Suprapubic skin (tissue), 4 donors: ENCODE data around the gene PPCS. TPM values are rescaled to one million over a fixed set of nuclear protein-coding genes. Genes with fewer than 3 reads are reported as not detected.
"Not testable (repeated sequence)": the region's sequence is repeated elsewhere in the genome, so short reads cannot be mapped to it uniquely, and the experiment has no call there.

Experiments used
- DNase-seq, 2 donors: peaks; one replicate each; pipeline ENCODE4 v3.0.0-alpha.2; 2019; ENCODE audit warnings: low spot score in 2 of 2
- H3K27ac ChIP-seq: fragments of 200-600 bp; sonication (generic); one replicate; pipeline ENCODE4 v1.5.1; 2019
- H3K27me3 ChIP-seq: fragments of 200-600 bp; sonication (generic); one replicate; pipeline ENCODE4 v1.5.1; 2019
- H3K36me3 ChIP-seq: fragments of 200-600 bp; sonication (generic); one replicate; pipeline ENCODE4 v1.5.1; 2019
- H3K4me1 ChIP-seq: fragments of 200-600 bp; sonication (generic); one replicate; pipeline ENCODE4 v1.5.1; 2019
- H3K4me3 ChIP-seq: fragments of 200-600 bp; sonication (generic); one replicate; pipeline ENCODE4 v1.5.1; 2019; ENCODE audit warnings: mild to moderate bottlenecking
- H3K9me3 ChIP-seq: fragments of 200-600 bp; sonication (generic); one replicate; pipeline ENCODE4 v1.5.1; 2019
- CTCF ChIP-seq, 2 donors: fragments of 200-600 bp in 1 of 2; fragments of 450-650 bp in 1 of 2; sonication (generic) in 1 of 2; IDR thresholded peaks; one replicate each; pipeline ENCODE4 v1.5.1; 2016 to 2019; ENCODE audit warnings: antibody characterized with exemption in 2 of 2, mild to moderate bottlenecking in 1 of 2, moderate library complexity in 1 of 2
- EP300 ChIP-seq: sonication (generic); formaldehyde crosslinking; IDR thresholded peaks from one replicate; pipeline ENCODE4 v1.6.1; 2017; ENCODE audit warnings: antibody characterized with exemption
- POLR2A ChIP-seq, 2 donors: fragments of 450-650 bp; IDR thresholded peaks; one replicate each; pipeline ENCODE4 v1.6.1; 2017; ENCODE audit warnings: antibody characterized with exemption in 2 of 2, mild to moderate bottlenecking in 2 of 2, moderate library complexity in 2 of 2
- POLR2AphosphoS5 ChIP-seq, 3 donors: sonication (generic); formaldehyde crosslinking; IDR thresholded peaks; one replicate each; pipeline ENCODE4 v1.6.1; 2017; ENCODE audit warnings: antibody characterized with exemption in 3 of 3
- WGBS: methylation state at CpG from one replicate; pipeline ENCODE4 v1.1.5; 2018; 5-methylcytosine and 5-hydroxymethylcytosine counted together
- total RNA-seq, 4 donors: library from RNA; depleted of rRNA; stranded (reverse); fragments of >200 nt; gene quantifications; one replicate each; pipeline ENCODE4 v1.1.0, GENCODE V29; 2016

Gene PPCS
- total RNA-seq, 4 donors from 2014 or later, result 50.1 to 115 (median 57.2) TPM

GRCh38 chr1:42484382-42484781 lies 28.0 kb downstream of the PPCS start:
- no peak overlapping the region for H3K27ac ChIP-seq
- DNase-seq, result no peak
- H3K27me3 ChIP-seq, result no peaks in the 10 kb centered on the region
- H3K4me3 ChIP-seq, result no peak overlapping the region
- no peaks in the 10 kb centered on the region for H3K4me1 ChIP-seq
- no peaks in the 10 kb centered on the region for H3K9me3 ChIP-seq
- TF ChIP-seq POLR2AphosphoS5 (IDR thresholded peaks at IDR 0.05), result no peak
- TF ChIP-seq CTCF (IDR thresholded peaks at IDR 0.05), result no peak
- no peak for TF ChIP-seq POLR2A (IDR thresholded peaks at IDR 0.05)
- TF ChIP-seq EP300, result no peak
- 73% methylated on average over 2 of the region's 2 CpGs for WGBS
- peaks cover 14% of the 10 kb centered on the region for H3K36me3 ChIP-seq

- Histone ChIP-seq H3K4me3 (no peak overlapping the region), H3K4me1 (no peaks in the 10 kb centered on the region), H3K27me3 (no peaks in the 10 kb centered on the region), H3K9me3 (no peaks in the 10 kb centered on the region), H3K27ac (no peak overlapping the region), H3K36me3 (no peaks in the 10 kb centered on the region)
- DNase-seq, result no peak
- 96% methylated on average over 3 of the region's 3 CpGs for WGBS
- TF ChIP-seq EP300 (no peak), POLR2AphosphoS5 (IDR thresholded peaks at IDR 0.05) (no peak), POLR2A (IDR thresholded peaks at IDR 0.05) (no peak), CTCF (IDR thresholded peaks at IDR 0.05) (no peak)
Measured at GRCh38 chr1:42490237-42490636, 33.9 kb downstream of the PPCS start.

- H3K4me3 ChIP-seq, H3K27ac ChIP-seq, DNase-seq, H3K27me3 ChIP-seq, H3K4me1 ChIP-seq: not testable (repeated sequence)
- 92% methylated on average over 11 of the region's 11 CpGs for WGBS
- Histone ChIP-seq H3K9me3 (peaks cover 14% of the 10 kb centered on the region), H3K36me3 (peaks cover 20% of the 10 kb centered on the region)
Measured at GRCh38 chr1:42502031-42502430, 45.7 kb downstream of the PPCS start.

- DNase-seq, result no peak
- WGBS, result 96% methylated on average over 2 of the region's 2 CpGs
- H3K27ac ChIP-seq, result no peak overlapping the region
- H3K4me1 ChIP-seq, result no peaks in the 10 kb centered on the region
- H3K27me3 ChIP-seq, result no peaks in the 10 kb centered on the region
- H3K36me3 ChIP-seq, result peaks cover 8% of the 10 kb centered on the region
- H3K9me3 ChIP-seq, result peaks cover 14% of the 10 kb centered on the region
- no peak overlapping the region for H3K4me3 ChIP-seq
- TF ChIP-seq CTCF (IDR thresholded peaks at IDR 0.05) (no peak), EP300 (no peak), POLR2AphosphoS5 (IDR thresholded peaks at IDR 0.05) (no peak), POLR2A (IDR thresholded peaks at IDR 0.05) (no peak)
Measured at GRCh38 chr1:42504535-42505128, 48.3 kb downstream of the PPCS start.

GRCh38 chr1:42506576-42506975 lies 50.2 kb downstream of the PPCS start:
- Histone ChIP-seq H3K9me3 (peaks cover 16% of the 10 kb centered on the region), H3K4me1 (no peaks in the 10 kb centered on the region), H3K27me3 (no peaks in the 10 kb centered on the region), H3K4me3 (no peak overlapping the region), H3K36me3 (peaks cover 5% of the 10 kb centered on the region), H3K27ac (no peak overlapping the region)
- WGBS, result 83% methylated on average over 1 of the region's 1 CpG
- no peak for TF ChIP-seq POLR2AphosphoS5 (IDR thresholded peaks at IDR 0.05)
- no peak for DNase-seq

Other genes starting within 250 kb of the PPCS start
- 10 to 100 TPM; 37.0 to 71.0 (median 41.1) TPM for gene FOXJ3, start 121.3 kb upstream of the PPCS start, total RNA-seq
- under 1 TPM; 0.11 to 0.93 (median 0.54) TPM for gene RIMKLA, start 75.8 kb upstream of the PPCS start, total RNA-seq
- gene ZMYND12, start 521 bp upstream of the PPCS start, total RNA-seq, result 1 to 10 TPM in 1 of 4 donors, under 1 TPM in 3; 0.52 to 3.0 (median 0.76) TPM
- gene CCDC30, start 6.7 kb downstream of the PPCS start, total RNA-seq, result 1 to 10 TPM in 3 of 4 donors, under 1 TPM in 1; 0.64 to 5.0 (median 2.0) TPM
- gene PPIH, start 201.9 kb downstream of the PPCS start, total RNA-seq, result 10 to 100 TPM; 28.6 to 34.4 (median 29.9) TPM
- gene YBX1, start 225.9 kb downstream of the PPCS start, total RNA-seq, result 100 to 1,000 TPM; 327 to 396 (median 357) TPM